Skin epidermis (tissue), 12 donors: ENCODE data around the gene SPDYE3.
"Not testable (repeated sequence)": the region's sequence is repeated elsewhere in the genome, so short reads cannot be mapped to it uniquely, and the experiment has no call there.

ENCODE experiments used
- H3K27ac ChIP-seq, 21 experiments: fragments of 200-600 bp; sonication (generic) in 11 of 21; one replicate each; pipeline ENCODE4 v1.5.0; 2020; ENCODE audit warnings: mild to moderate bottlenecking in 3 of 21, inconsistent platforms in 2 of 21, moderate library complexity in 2 of 21
- H3K4me3 ChIP-seq, 7 experiments: fragments of 200-600 bp; sonication (generic) in 2 of 7; one replicate each; pipeline ENCODE4 v1.5.0; 2020; ENCODE audit warnings: inconsistent platforms in 2 of 7, mild to moderate bottlenecking in 2 of 7, moderate library complexity in 1 of 7

SPDYE3 gene, protein sequence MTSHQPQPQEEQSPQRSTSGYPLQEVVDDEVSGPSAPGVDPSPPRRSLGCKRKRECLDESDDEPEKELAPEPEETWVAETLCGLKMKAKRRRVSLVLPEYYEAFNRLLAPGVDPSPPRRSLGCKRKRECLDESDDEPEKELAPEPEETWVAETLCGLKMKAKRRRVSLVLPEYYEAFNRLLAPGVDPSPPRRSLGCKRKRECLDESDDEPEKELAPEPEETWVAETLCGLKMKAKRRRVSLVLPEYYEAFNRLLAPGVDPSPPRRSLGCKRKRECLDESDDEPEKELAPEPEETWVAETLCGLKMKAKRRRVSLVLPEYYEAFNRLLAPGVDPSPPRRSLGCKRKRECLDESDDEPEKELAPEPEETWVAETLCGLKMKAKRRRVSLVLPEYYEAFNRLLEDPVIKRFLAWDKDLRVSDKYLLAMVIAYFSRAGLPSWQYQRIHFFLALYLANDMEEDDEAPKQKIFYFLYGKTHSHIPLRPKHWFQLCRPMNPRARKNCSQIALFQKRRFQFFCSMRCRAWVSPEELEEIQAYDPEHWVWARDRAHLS

DNA sequence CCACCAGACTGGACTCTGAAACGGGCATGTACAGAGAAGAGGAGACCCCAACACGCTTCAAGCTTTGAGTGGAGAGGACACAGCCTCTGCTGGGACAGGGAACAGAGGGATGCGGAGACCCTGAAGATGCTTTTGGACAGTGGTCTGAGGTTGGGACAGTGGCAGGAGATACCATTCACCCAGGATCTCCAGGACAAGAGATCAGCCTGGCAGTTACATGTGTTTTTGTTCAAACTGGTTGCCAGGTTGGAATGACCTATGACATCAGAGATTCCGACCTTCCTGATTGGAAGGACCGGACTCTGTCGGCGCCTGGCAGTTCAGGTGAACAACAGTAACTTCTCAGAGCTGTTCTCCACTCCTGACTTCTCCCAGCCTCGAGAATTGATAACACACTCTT lies at the start of gene SPDYE3:
SPDYE3 (plus strand) TSS at position 301 of the 400 bp plus-strand sequence. CDS start 184 bp downstream, outside the sequence.
- not testable (repeated sequence) for H3K27ac ChIP-seq, H3K4me3 ChIP-seq

DNA sequence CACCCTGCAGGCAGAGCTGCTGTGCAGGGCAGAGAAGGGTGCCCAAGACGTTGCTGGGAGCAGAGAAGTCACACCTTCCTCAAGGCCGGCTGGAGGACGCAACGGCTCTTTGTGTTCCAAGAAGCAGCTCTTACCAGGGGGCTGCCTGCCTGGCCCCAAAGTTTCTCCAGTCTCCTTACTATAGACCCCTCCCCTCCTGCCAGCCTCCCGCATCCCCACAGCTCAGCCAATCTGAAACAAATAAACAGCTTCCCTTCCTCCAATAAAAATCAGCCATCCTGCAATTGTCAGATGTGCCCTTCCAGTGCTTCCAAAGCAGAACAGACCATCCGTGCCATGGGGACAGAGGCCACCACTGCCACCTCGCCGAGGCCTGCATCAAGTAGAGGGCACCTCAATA lies 47.5 kb upstream of the SPDYE3 start:
- not testable (repeated sequence) for H3K27ac ChIP-seq, H3K4me3 ChIP-seq

DNA sequence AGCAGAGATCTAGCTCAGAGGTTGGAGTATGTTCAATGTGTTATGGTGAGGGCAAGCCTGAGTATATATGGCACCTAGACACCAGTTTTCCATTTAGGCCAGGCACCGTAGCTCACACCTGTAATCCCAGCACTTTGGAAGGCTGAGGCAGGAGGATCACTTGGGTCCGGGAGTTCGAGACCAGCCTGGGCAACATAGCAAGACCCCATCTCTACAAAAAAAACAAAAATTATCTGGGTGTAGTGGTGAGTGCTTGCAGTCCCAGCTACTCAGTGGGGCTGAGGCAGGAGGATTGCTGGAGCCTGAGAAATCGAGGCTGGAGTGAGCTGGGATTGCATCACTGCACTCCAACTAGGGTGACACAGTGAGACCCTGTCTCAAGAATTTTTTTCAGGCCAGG lies 44.6 kb upstream of the SPDYE3 start:
- not testable (repeated sequence) for H3K27ac ChIP-seq, H3K4me3 ChIP-seq

DNA sequence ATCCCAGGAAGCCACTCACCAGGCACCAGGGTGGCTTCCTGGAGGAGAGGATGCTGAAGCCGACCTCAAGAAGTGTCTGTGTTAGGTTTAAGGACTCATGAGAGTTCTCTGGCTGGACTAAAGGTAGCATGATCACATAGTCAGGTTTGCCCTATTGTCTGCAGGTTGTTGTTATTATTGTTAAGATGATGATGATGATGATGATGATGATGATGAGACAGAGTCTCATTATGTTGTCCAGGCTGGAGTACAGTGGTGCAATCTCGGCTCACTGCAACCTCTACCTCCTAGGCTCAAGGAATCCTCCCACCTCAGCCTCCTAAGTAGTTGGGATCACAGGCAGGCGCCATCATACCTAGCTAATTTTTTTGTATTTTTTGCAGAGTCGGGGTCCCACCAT lies 43.3 kb upstream of the SPDYE3 start:
- H3K27ac ChIP-seq, H3K4me3 ChIP-seq: not testable (repeated sequence)

DNA sequence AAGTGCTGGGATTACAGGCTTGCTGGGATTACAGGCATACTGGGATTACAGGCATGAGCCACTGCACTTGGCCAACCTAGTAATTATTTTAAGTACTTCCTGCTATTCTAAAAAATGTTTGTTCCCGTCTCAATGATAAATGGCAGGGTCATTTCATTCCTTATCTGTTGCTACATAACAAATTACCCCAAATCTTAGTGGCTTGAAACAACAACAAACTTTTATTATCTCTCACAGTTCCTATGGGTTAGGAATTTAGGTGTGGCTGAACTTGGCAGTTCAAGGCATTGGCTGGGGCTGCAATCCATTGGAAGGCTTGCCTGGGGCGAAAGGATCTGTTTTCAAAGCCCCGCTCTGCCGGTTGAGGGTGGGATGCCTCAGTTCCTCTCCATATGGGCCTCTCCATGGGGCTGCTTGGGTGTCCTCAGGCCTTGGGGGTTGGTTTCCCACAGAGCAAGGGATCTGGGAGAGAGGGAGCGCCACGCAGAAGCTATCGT lies 42.8 kb upstream of the SPDYE3 start:
- not testable (repeated sequence) for H3K4me3 ChIP-seq, H3K27ac ChIP-seq

DNA sequence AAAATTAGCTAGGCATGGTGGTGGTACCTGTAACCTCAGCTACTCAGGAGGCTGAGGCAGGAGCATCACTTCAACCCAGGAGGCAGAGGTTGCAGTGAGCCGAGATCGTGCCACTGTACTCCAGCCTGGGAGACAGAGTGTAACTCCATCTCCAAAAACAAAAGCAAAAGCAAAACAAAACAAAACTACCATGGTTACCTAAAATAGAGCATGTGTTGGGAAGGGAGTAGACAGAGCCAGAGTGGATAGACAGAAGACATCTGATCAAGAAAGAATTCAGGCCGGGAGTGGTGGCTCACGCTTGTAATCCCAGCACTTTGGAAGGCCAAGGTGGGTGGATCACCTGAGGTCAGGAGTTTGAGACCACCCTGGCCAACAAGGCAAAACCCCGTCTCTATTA lies 41.7 kb upstream of the SPDYE3 start:
- not testable (repeated sequence) for H3K27ac ChIP-seq

DNA sequence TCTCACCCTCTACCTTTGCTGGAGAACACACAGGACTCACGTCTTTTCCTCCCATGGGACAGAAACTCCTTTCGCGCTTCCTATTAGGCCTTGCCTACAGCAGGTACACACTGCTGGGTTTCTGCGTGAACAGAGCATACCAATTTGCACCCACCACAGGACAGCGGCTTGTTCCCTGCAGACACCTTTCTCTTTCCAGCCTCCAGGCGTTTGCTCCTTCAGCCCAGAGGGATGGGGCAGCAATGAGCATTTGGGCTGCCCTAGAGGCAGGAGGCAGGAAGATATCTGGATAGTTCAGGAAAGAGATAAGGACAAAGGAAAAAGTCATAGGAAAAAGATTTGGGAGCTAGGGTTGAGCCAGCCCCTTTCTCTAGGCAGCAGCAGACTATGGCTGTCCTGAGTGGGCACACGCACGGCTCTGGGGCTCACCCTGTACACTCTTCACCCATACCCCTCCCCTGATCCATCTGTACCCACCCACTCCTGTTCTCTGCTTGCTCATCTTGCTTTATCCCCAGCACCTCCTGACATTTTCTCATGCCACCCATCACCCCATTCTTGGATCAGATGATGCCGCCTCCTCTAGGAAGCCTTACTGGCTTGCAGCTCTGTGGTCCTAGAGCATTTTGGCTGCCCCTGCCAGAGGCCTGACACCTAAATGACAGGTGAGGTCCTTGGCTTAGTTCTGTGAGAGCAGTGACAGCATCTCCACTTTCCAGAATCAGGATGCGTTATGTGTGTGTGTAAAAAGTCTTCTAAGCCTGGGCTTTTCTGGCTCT lies 40.7 kb upstream of the SPDYE3 start:
- H3K27ac ChIP-seq, result no peak overlapping the region
- no peak overlapping the region for H3K4me3 ChIP-seq

More for the DNA sequence above, 41.7 kb upstream of the SPDYE3 start:
- H3K4me3 ChIP-seq, result not testable (repeated sequence)

DNA sequence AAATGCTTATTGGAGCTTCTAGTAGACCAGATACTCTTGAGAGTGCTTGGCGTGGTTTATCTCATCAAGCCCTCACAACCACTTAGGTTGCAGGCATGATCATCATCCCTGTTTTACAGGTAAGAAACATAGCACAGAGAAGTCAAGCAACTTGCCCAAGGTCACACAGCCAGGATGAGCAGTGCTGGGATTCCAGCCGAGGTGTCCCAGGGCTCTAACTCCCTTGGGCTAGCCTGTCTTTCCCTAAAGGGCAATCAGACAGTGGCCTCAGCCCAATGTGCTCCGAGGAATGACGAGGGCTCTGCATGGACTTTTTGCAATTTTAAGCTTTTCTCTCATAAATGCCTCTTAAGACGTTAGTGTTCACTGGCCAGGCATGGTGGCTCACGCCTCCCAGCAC lies 39.9 kb upstream of the SPDYE3 start:
- no peak overlapping the region for H3K27ac ChIP-seq

DNA sequence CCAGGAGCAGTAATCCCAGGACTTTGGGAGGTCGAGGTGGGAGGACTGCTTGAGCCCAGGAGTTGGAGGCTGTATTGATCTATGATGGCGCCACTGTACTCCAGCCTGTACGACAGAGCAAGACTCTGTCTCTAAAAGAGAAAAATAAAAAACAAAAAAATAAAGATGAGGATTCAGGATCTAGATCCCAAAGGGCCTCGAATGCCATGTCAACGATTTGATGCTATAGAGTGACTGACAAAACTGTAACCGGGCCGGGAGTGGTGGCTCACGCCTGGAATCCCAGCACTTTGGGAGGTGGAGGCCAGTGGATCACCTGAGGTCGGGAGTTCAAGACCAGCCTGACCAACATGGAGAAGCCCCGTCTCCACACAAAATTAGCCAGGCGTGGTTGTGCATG lies 38.6 kb upstream of the SPDYE3 start:
- H3K27ac ChIP-seq, H3K4me3 ChIP-seq: not testable (repeated sequence)

More for the DNA sequence above, 39.9 kb upstream of the SPDYE3 start:
- H3K4me3 ChIP-seq, result no peak overlapping the region

DNA sequence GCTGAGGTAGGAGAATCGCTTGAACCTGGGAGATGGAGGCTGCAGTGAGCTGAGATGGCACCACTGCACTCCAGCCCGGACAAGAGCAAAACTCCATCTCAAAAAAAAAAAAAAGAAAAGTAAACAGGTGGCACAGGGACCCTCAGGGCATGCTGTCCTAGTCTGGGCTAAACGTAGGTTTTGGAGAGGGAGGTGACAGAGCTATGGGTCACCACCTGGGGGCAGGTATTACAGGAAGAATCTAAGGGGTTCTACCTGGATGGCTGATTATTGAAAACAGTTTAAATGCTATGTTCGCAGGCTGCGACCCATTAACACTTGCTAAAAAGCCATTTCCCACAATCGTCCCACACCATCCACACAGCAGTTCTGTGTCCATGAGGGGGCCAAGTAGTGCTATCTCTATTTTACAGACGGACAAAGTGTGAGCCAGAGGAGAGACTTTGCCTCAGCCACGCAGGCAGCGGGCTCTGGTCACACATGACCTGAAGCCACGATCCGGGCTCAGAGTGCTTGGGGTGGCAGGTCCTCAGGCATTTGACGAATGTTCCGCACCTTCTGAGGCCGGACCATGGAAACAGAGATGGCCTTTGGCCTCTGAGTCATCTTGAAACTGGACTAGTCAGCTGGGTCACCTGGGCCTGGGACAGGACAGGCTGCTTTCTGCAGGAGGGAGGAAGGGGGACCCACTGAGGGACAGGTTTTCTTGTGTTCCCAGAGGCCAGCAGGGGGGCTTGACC lies 38.0 kb upstream of the SPDYE3 start:
- not testable (repeated sequence) for H3K4me3 ChIP-seq, H3K27ac ChIP-seq

DNA sequence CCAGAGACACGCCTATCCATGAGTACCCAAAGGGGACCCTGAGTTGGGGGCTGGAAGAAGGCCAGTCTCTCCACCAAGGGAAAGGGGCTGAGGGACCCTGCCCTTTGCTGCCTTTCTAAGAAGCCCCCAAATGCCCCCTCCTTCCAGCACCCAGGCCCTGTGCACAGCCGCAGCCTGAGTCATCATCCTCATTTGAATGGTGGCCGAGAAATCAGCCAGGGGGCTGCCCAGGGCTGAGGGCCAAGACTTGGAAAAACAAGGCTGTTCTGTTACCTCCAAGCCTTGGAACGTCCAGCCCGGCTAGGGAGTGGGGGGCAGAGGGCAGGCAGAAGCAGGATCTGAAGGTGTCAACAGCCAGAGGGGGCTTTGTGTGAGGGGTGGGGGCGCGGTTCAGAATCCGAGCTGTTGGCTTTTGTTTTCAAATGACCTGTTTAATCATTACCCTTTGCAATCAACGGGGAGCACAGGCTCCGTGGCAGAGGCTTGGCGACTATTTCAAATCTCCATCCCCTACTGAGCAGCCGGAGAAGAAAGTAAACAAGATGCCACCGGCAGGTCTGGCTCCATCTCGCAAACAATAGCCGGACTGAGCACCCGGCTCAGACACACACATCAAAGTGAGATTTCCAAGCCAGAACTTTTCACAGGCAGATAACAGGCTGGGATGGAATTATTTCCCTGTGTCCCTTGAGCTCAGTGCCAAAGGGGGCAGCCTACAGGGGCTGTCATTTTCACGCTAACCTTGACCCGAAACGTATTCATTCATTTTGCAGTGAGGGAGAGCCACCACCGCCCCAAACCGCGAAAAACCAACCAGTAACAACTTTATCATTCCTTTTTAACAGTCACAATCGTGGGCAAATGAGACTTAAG lies 37.2 kb upstream of the SPDYE3 start:
- peak overlapping the region in 1 of 21 experiments; percentile 61 for H3K27ac ChIP-seq

DNA sequence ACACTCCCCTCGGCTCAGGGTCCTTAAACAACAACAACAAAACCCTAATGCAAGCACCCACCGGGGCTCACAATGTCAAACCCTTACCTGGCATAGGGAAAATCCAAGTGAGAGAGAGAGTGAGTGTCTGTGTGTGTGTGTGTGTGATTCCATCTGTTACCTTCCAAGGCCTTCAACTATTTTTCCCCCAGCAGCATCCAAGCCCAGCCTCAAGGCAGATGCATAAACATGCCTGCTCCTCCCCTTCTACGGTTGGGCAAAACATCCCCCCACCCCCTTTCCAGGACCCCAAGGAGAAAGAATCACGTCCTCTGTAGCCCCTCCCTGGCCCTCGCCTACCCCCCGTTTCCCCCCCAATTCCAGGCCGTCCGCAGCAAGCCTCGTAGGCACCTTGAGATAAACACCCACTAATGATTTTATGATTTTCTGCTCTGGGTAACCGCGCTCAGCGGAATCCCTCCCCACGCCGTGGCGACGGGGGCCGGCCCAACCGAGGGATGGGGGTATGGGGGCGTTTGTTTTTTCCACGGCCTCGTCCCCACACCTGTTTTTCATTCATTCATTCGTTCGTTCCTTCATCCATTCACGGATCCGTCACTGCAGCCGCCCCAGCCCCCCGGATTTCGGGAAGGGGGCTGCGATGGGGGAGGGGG lies 36.4 kb upstream of the SPDYE3 start:
- H3K4me3 ChIP-seq, result peak overlapping the region; percentile 51 to 82 (median 64)
- H3K27ac ChIP-seq, result peak overlapping the region in 7 of 21 experiments; percentile 61 to 80 (median 73)

More for the DNA sequence above, 37.2 kb upstream of the SPDYE3 start:
- peak overlapping the region in 2 of 7 experiments; percentile 64 to 68 for H3K4me3 ChIP-seq

DNA sequence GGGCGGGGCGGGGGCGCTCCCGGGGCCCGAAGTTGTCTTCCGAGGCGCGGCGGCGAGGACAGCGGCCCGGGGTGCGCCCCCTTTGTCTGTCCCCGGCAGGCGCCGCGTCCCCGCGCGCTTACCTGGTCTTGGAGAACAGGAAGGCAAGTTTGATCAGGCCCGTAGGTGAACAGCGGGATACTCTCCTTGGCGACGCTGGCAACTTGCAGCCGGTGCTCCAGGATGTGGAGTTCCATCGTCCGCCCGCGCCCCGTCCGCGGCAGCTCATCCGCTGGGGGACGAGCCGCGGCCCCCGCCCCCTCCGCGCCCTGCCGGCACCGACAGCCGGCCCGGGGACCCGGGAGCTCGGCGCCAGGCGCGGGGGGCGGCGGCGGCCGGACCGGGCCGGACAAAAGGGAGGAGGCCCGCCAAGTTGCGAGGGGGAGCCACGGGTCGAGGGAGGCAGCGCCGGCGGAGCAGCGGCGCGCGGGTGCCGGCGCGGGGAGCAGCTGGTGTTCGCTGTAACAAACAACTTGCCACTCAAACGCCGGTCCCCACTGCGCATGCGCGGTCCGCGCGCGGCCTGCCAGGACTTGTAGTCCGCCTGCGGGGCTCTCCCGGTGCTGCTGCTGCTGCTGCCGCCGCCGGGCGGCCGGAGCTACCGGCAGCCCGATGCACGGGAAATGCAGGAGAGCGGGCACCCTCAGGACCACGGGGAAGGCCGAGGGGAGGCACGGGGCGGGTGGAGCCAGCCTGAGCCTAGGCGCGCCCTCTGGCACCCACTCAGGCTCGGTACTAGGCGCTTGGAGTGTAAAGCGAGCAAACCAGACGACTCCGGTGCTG lies 35.6 kb upstream of the SPDYE3 start:
- peak overlapping the region; percentile 51 to 82 (median 64) for H3K4me3 ChIP-seq
- peak overlapping the region in 20 of 21 experiments; percentile 2 to 80 (median 62) for H3K27ac ChIP-seq

DNA sequence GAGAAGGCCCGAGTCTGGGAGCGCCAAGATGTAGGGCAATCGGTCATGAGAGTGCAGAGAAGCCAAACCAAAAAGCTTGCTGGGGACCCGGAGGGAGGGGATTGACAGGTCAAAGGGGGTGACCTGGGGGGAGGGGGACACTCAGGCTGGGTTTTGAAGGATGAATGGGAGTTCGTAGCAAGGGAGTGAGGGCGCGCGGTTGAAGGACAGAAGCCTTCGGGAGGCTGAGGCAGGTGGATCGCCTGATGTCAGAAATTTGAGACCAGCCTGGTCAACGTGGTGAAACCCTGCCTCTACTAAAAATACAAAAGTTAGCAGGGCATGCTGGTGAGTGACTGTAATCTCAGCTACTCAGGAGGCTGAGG lies 35.0 kb upstream of the SPDYE3 start:
- peak overlapping the region; percentile 51 to 82 (median 64) for H3K4me3 ChIP-seq
- H3K27ac ChIP-seq, result peak overlapping the region in 19 of 21 experiments; percentile 2 to 80 (median 63)

DNA sequence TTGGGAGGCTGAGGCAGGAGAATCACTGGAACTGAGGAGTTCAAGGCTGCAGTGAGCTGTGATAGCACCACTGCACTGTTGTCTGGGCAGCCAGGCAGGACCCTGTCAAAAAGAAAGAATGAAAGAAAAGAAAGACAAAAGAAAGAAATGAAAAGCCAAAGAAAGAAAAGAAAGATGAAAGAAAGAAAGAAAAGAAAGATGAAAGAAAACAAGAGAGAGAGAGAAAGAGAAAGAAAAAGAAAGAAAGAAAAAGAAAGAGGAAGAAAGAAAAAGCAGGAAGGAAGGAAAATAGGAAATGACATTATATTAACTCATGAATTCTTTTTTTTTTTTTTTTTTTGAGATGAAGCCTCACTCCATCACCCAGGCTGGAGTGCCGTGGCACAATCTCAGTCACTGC lies 32.4 kb upstream of the SPDYE3 start:
- Histone ChIP-seq H3K27ac (no peak overlapping the region), H3K4me3 (no peak overlapping the region)

DNA sequence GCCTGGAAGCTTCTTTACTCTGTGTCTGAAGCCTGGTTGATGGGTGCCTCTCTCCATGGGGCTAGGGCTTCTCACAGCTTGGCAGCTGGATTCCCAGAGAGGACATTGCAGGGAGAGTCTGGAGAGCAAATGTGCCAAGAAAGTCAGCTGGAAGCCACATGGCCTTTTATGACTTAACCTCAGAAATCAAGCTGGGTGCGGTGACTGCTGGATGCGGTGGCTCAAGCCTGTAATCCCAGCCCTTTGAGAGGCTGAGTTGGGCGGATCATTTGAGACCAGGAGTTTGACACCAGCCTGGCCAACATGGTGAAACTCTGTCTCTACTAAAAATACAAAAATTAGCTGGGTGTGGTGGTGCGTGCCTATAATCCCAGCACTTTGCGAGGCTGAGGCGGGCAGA lies 31.4 kb upstream of the SPDYE3 start:
- H3K4me3 ChIP-seq, H3K27ac ChIP-seq: not testable (repeated sequence)

DNA sequence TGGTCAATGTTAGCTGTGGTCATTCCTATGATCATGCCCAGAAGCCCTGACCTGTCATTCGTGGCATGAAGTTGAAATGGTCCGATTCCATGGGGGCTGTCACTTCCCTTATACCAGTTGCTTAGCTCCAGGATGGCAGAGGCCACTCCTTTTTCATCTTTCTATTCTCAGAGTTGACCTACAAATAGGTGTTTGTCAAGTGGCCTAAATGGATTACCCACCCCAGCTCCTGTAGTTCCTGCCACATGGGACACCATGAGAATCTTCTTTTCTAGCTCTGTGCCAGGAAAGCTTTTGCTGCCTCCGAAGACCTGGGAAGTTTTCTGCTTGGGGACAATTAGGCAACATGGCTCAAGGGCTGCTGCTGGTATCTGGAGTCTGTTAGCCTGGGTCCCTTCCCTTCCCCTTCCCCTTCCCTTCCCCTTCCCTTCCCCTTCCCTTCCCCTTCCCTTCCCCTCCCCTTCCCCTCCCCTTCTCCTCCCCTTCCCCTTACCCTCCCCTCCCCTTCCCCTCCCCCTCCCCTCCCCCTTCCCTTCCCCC lies 25.4 kb upstream of the SPDYE3 start:
- H3K4me3 ChIP-seq, H3K27ac ChIP-seq: not testable (repeated sequence)
